Measurements from ENCODE around the gene HS3ST5.

DNA sequence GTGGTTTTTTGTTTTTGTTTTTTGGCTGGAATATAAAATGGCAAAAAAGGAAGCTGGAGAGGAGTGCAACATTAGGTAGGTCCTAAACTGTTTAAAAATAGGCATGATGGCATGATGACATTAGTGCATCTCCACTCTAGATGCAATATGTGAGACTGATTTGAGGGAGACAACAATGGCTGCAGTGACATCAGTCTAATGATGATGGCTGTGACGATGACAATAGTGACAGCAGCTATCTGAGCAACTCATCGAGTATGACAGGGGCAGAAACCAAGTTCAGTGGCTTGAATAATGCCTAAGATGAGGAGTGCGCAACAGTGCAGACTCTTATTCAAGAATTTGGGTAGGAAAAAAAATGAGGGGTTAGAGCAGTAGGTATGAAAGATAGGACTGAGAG lies 82.0 kb downstream of the HS3ST5 start:
- no peak for TF ChIP-seq CTCF (IDR thresholded peaks at IDR 0.05)
- TF ChIP-seq POLR2A (IDR thresholded peaks at IDR 0.05): no peak
